HCT116 (cell line): ENCODE measurements around the gene AVPI1. TPM values are rescaled to one million over a fixed set of nuclear protein-coding genes. Genes with fewer than 3 reads are reported as not detected.

ENCODE experiments used
- ATAC-seq: fragments of 200-7000 bp; cut with Tn5 transposase; 2 replicates; pipeline ENCODE4 v1.9.1; 2020; ENCODE audit warnings: mild to moderate bottlenecking, moderate library complexity
- BruUV-seq: library from RNA; stranded (reverse); fragments of 400-500 nt; replicated peaks from 2 replicates; lab custom pipeline; 2021; lab: Mats Ljungman, UMichigan
- CTCF ChIA-PET: fragments of 300-600 bp; sonication (Branson Sonifier 250); formaldehyde crosslinking; loops from one replicate; lab custom pipeline; 2021; ENCODE audit warnings: antibody characterized with exemption; lab: Charles Lee
- POLR2A ChIA-PET: fragments of 300-600, 350-600 bp; sonication (Branson Sonifier 250); formaldehyde crosslinking; loops from one replicate; lab custom pipeline; 2021; ENCODE audit warnings: antibody characterized with exemption; lab: Charles Lee
- RAD21 ChIA-PET, 2 experiments: fragments of 300-600 bp; sonication (Branson Sonifier 250); formaldehyde crosslinking; loops; one replicate each; lab custom pipeline; 2023; ENCODE audit warnings: low total read pairs in 2 of 2; ENCODE audit not compliant: uncharacterized antibody in 2 of 2, unreplicated experiment in 2 of 2, low non-redundant PET in 1 of 2; lab: Charles Lee
- DNase-seq: peaks from one replicate; pipeline ENCODE4 v3.0.0-alpha.2; 2010; ENCODE audit warnings: low read depth, low spot score
- H2AFZ ChIP-seq: fragments of 200-600 bp; shearing (Covaris generic), sonication (generic); 2 replicates; pipeline ENCODE4 v1.6.1; 2017; ENCODE audit warnings: low read depth, mixed run types, mixed read lengths, antibody characterized with exemption, low read length; ENCODE audit not compliant: poor library complexity, severe bottlenecking
- H3K27ac ChIP-seq: 2 replicates; pipeline ENCODE4 v1.5.1; 2012; ENCODE audit warnings: low read depth, low read length
- H3K27me3 ChIP-seq: fragments of 200-600 bp; sonication (generic); 2 replicates; pipeline ENCODE4 v1.6.1; 2016; ENCODE audit warnings: mixed run types, low read length, mixed read lengths; ENCODE audit not compliant: insufficient read depth
- H3K36me3 ChIP-seq, 2 experiments: fragments of 200-500 bp in 1 of 2; fragments of 200-600 bp in 1 of 2; sonication (Bioruptor generic) in 1 of 2; sonication (generic) in 1 of 2; 2 replicates each; pipeline versions ENCODE4 v1.5.1 to v1.6.1; 2014 to 2016; ENCODE audit warnings: low read length in 2 of 2, inconsistent platforms in 1 of 2, mixed read lengths in 1 of 2, mixed run types in 1 of 2; ENCODE audit not compliant: insufficient read depth in 2 of 2, control insufficient read depth in 1 of 2
- H3K4me1 ChIP-seq, 2 experiments: fragments of 200-600 bp in 1 of 2; sonication (generic) in 1 of 2; 2 replicates each; pipeline versions ENCODE4 v1.5.1 to v1.6.1; 2012 to 2017; ENCODE audit warnings: low read length in 2 of 2, inconsistent platforms in 1 of 2, mild to moderate bottlenecking in 1 of 2, mixed read lengths in 1 of 2, mixed run types in 1 of 2, moderate library complexity in 1 of 2; ENCODE audit not compliant: insufficient read depth in 2 of 2, control insufficient read depth in 1 of 2
- H3K4me2 ChIP-seq: fragments of 200-600 bp; sonication (generic); 2 replicates; pipeline ENCODE4 v1.6.1; 2017; ENCODE audit warnings: mixed run types, low read length, mixed read lengths
- H3K4me3 ChIP-seq, 2 experiments: fragments of 200-600 bp in 1 of 2; sonication (generic) in 1 of 2; replicated peaks in 1 of 2; 2 replicates each; pipeline ENCODE4 v1.5.1; 2011 to 2016; ENCODE audit warnings: low read length in 2 of 2, control low read depth in 1 of 2, low read depth in 1 of 2, mild to moderate bottlenecking in 1 of 2, mixed read lengths in 1 of 2, mixed run types in 1 of 2
- H3K79me2 ChIP-seq: fragments of 200-600 bp; sonication (generic); 2 replicates; pipeline ENCODE4 v1.6.1; 2017; ENCODE audit warnings: mild to moderate bottlenecking, mixed run types, low read length, moderate library complexity, mixed read lengths; ENCODE audit not compliant: insufficient read depth
- H3K9ac ChIP-seq: fragments of 200-600 bp; sonication (generic); 2 replicates; pipeline ENCODE4 v1.6.1; 2016; ENCODE audit warnings: low read length, mixed read lengths
- H3K9me2 ChIP-seq: fragments of 200-600 bp; sonication (generic), shearing (Covaris generic); 2 replicates; pipeline ENCODE4 v1.6.1; 2017; ENCODE audit warnings: mixed run types, mild to moderate bottlenecking, moderate library complexity; ENCODE audit not compliant: insufficient read depth
- H3K9me3 ChIP-seq, 2 experiments: fragments of 200-500 bp in 1 of 2; fragments of 200-600 bp in 1 of 2; sonication (Bioruptor generic) in 1 of 2; sonication (generic) in 1 of 2; 2 replicates each; pipeline ENCODE4 v1.6.1; 2014 to 2017; ENCODE audit warnings: low read length in 2 of 2, mixed read lengths in 2 of 2, inconsistent platforms in 1 of 2, low read depth in 1 of 2, mild to moderate bottlenecking in 1 of 2, mixed run types in 1 of 2, moderate library complexity in 1 of 2; ENCODE audit not compliant: control insufficient read depth in 1 of 2, insufficient read depth in 1 of 2
- H4K20me1 ChIP-seq: fragments of 200-600 bp; sonication (generic), shearing (Covaris generic); 2 replicates; pipeline ENCODE4 v1.6.1; 2017; ENCODE audit warnings: mixed run types, mild to moderate bottlenecking, moderate library complexity; ENCODE audit not compliant: insufficient read depth
- CBX3 ChIP-seq: IDR thresholded peaks from 2 replicates; pipeline ENCODE4 v1.6.1; 2012; ENCODE audit warnings: low read depth
- ELF1 ChIP-seq: IDR thresholded peaks from 2 replicates; pipeline ENCODE4 v1.6.1; 2012; ENCODE audit warnings: low read depth, borderline replicate concordance
- EZH2 ChIP-seq: fragments of 200-600 bp; sonication (generic); IDR thresholded peaks from 2 replicates; pipeline ENCODE4 v1.6.1; 2017; ENCODE audit warnings: antibody characterized with exemption, mixed run types
- FOSL1 ChIP-seq: IDR thresholded peaks from 2 replicates; pipeline ENCODE4 v1.6.1; 2012; ENCODE audit warnings: low read depth
- JUND ChIP-seq: IDR thresholded peaks from 2 replicates; pipeline ENCODE4 v1.6.1; 2012
- MAX ChIP-seq: IDR thresholded peaks from 2 replicates; pipeline ENCODE4 v1.6.1; 2012
- REST ChIP-seq: IDR thresholded peaks from 2 replicates; pipeline ENCODE4 v1.6.1; 2012; ENCODE audit warnings: low read depth
- SP1 ChIP-seq: IDR thresholded peaks from 2 replicates; pipeline ENCODE4 v1.6.1; 2012; ENCODE audit warnings: low read depth
- ZBTB33 ChIP-seq: IDR thresholded peaks from 2 replicates; pipeline ENCODE4 v1.6.1; 2011; ENCODE audit warnings: mild to moderate bottlenecking, low read length, moderate library complexity; ENCODE audit not compliant: insufficient replicate concordance; ENCODE audit errors: extremely low read depth
- intact Hi-C: fragments of 100-400 bp; cut with micrococcal nuclease; formaldehyde crosslinking; loops from 2 replicates; pipeline ENCODE4 v1.10.0; 2022
- total RNA-seq: library from RNA; stranded (reverse); gene quantifications from one replicate; pipeline ENCODE4 v1.2.1, GENCODE V29; 2021; ENCODE audit not compliant: unreplicated experiment

The AVPI1 gene
- total RNA-seq, 1 experiment from 2014 or later: 26.7 TPM

- TF ChIP-seq CBX3 (no peak), FOSL1 (no peak), JUND (no peak), SP1 (no peak), MAX (no peak), EZH2 (no peak), REST (no peak)
Observed at GRCh38 chr10:97676770-97677581, 10.1 kb downstream of the AVPI1 start (continued).

GRCh38 chr10:97675222-97675621 is 11.8 kb downstream of the AVPI1 start:
- RAD21 ChIA-PET: no interaction called here
- no peaks in the 10 kb centered on the region for H3K9me2 ChIP-seq
- no peak overlapping the region for H3K9ac ChIP-seq
- ATAC-seq (no peak), DNase-seq (no peak)
- H2AFZ ChIP-seq: no peak overlapping the region
- no peak overlapping the region for H3K4me3 ChIP-seq
- no peak overlapping the region for H3K27ac ChIP-seq
- CTCF ChIA-PET: interaction anchor here (3.2 kb wide), 1 partner anchor 11 kb away, joined by 25 read pairs; the partner anchor contains the start of gene AVPI1
- TF ChIP-seq ELF1 (no peak), JUND (no peak), SP1 (no peak), ZBTB33 (no peak)
- H3K4me2 ChIP-seq: no peak overlapping the region
- intact Hi-C loops: no loop called here
- BruUV-seq: no TSS peak
- POLR2A ChIA-PET: no interaction called here
- no peaks in the 10 kb centered on the region for H3K27me3 ChIP-seq
- peaks cover 8 to 42% of the 10 kb centered on the region in 2 experiments; a peak in 2 of 4 replicates for H3K36me3 ChIP-seq
- H3K9me3 ChIP-seq: no peaks in the 10 kb centered on the region
- H4K20me1 ChIP-seq: no peaks in the 10 kb centered on the region
- H3K4me1 ChIP-seq: peaks cover 0 to 15% of the 10 kb centered on the region in 2 experiments; a peak in 3 of 4 replicates
- H3K79me2 ChIP-seq: peaks cover 6% of the 10 kb centered on the region; the same call in 1 of the 2 replicates
